H1 (cell line): Measurements from ENCODE around the gene KRIT1. TPM values are rescaled to one million over a fixed set of nuclear protein-coding genes. Genes with fewer than 3 reads are reported as not detected.

Experiments
- CTCF ChIA-PET: fragments of 300-600 bp; sonication (Branson Sonifier 250); formaldehyde crosslinking; loops from one replicate; lab custom pipeline; 2021; ENCODE audit not compliant: partially characterized antibody; lab: Charles Lee
- POLR2A ChIA-PET: fragments of 300-600 bp; sonication (Branson Sonifier 250); formaldehyde crosslinking; loops from one replicate; lab custom pipeline; 2021; ENCODE audit warnings: inconsistent platforms; ENCODE audit not compliant: partially characterized antibody; lab: Charles Lee
- DNase-seq, 2 experiments: peaks; one replicate each; pipeline versions ENCODE4 v3.0.0 to v3.0.0-alpha.2; 2010 to 2022; ENCODE audit warnings: low spot score in 2 of 2, low read depth in 1 of 2, mixed read lengths in 1 of 2
- FAIRE-seq: peaks from 2 replicates; lab custom pipeline; 2011; peaks lifted over from hg19 to GRCh38; lab: Jason Lieb, UNC
- H2AFZ ChIP-seq: 2 replicates; pipeline ENCODE4 v1.8.1; 2012; ENCODE audit warnings: low read length, inconsistent platforms
- H2AK5ac ChIP-seq: 2 replicates; pipeline ENCODE4 v1.6.1; 2013; ENCODE audit warnings: low read depth, low read length
- H2BK120ac ChIP-seq: replicated peaks from 2 replicates; pipeline ENCODE3; 2013; ENCODE audit warnings: low read depth, low read length, inconsistent platforms
- H2BK12ac ChIP-seq: 2 replicates; pipeline ENCODE4 v1.6.1; 2013; ENCODE audit warnings: low read depth, low read length
- H2BK15ac ChIP-seq: 2 replicates; pipeline ENCODE4 v1.6.1; 2013; ENCODE audit warnings: low read length
- H2BK20ac ChIP-seq: 2 replicates; pipeline ENCODE4 v1.6.1; 2013; ENCODE audit warnings: low read length
- H2BK5ac ChIP-seq: 2 replicates; pipeline ENCODE4 v1.6.1; 2013; ENCODE audit warnings: low read depth, low read length
- H3K14ac ChIP-seq: 2 replicates; pipeline ENCODE4 v1.6.1; 2013; ENCODE audit warnings: inconsistent platforms; ENCODE audit not compliant: insufficient read length
- H3K18ac ChIP-seq: 2 replicates; pipeline ENCODE4 v1.6.1; 2013; ENCODE audit warnings: low read length; ENCODE audit errors: extremely low read depth
- H3K23ac ChIP-seq: 2 replicates; pipeline ENCODE4 v1.6.1; 2013; ENCODE audit warnings: inconsistent platforms; ENCODE audit not compliant: insufficient read length
- H3K23me2 ChIP-seq: 2 replicates; pipeline ENCODE4 v1.6.1; 2013; ENCODE audit warnings: low read depth, low read length
- H3K27ac ChIP-seq: 2 replicates; pipeline ENCODE4 v1.6.1; 2011; ENCODE audit warnings: low read depth, low read length, inconsistent platforms
- H3K27me3 ChIP-seq, 4 experiments: replicated peaks in 1 of 4; 1 replicate in 1 of 4; 2 replicates in 3 of 4; pipeline versions ENCODE4 v1.6.1 to v1.8.1; 2011 to 2013; ENCODE audit warnings: low read length in 3 of 4, mild to moderate bottlenecking in 3 of 4, inconsistent platforms in 2 of 4, mixed read lengths in 2 of 4, moderate library complexity in 1 of 4; ENCODE audit not compliant: control insufficient read depth in 3 of 4, insufficient read depth in 3 of 4; ENCODE audit errors: extremely low read depth in 1 of 4
- H3K36me3 ChIP-seq, 4 experiments: 2 replicates each; pipeline versions ENCODE4 v1.6.1 to v1.8.1; 2011 to 2013; ENCODE audit warnings: mild to moderate bottlenecking in 4 of 4, low read length in 3 of 4, moderate library complexity in 2 of 4, control low read depth in 1 of 4, inconsistent platforms in 1 of 4; ENCODE audit not compliant: insufficient read depth in 4 of 4, control insufficient read depth in 2 of 4
- H3K4ac ChIP-seq: replicated peaks from 2 replicates; pipeline ENCODE3; 2013; ENCODE audit warnings: low read length, low read depth, mixed read lengths, inconsistent platforms; ENCODE audit not compliant: insufficient read length
- H3K4me1 ChIP-seq, 4 experiments: replicated peaks in 1 of 4; 1 replicate in 1 of 4; 2 replicates in 3 of 4; pipeline versions ENCODE4 v1.6.1 to v1.8.1; 2011 to 2013; ENCODE audit warnings: low read length in 3 of 4, inconsistent platforms in 2 of 4, mixed read lengths in 1 of 4; ENCODE audit not compliant: insufficient read depth in 4 of 4, control insufficient read depth in 3 of 4
- H3K4me2 ChIP-seq, 2 experiments: 2 replicates each; pipeline versions ENCODE4 v1.6.1 to v1.8.1; 2011 to 2013; ENCODE audit warnings: low read depth in 2 of 2, low read length in 2 of 2, control low read depth in 1 of 2, inconsistent platforms in 1 of 2, mild to moderate bottlenecking in 1 of 2; ENCODE audit not compliant: insufficient read depth in 1 of 2
- H3K4me3 ChIP-seq, 4 experiments: fragments of 200-600, 300-600 bp in 1 of 4; sonication (generic), shearing (Covaris generic), sonication (Bioruptor Twin) in 1 of 4; 2 replicates each; pipeline versions ENCODE4 v1.5.1 to v1.8.1; 2011 to 2016; ENCODE audit warnings: low read length in 4 of 4, low read depth in 3 of 4, control low read depth in 2 of 4, inconsistent platforms in 2 of 4, mild to moderate bottlenecking in 2 of 4, mixed read lengths in 1 of 4, moderate library complexity in 1 of 4; ENCODE audit not compliant: insufficient read depth in 2 of 4; ENCODE audit errors: extremely low read depth in 1 of 4
- H3K56ac ChIP-seq: replicated peaks from 2 replicates; pipeline ENCODE3; 2013; ENCODE audit warnings: low read depth, mild to moderate bottlenecking, mixed read lengths, low read length, inconsistent platforms; ENCODE audit not compliant: insufficient read length
- H3K79me1 ChIP-seq: 2 replicates; pipeline ENCODE4 v1.6.1; 2013; ENCODE audit warnings: low read depth, low read length, control low read depth
- H3K79me2 ChIP-seq, 2 experiments: 2 replicates each; pipeline versions ENCODE4 v1.6.1 to v1.8.1; 2012 to 2013; ENCODE audit warnings: low read length in 2 of 2, mild to moderate bottlenecking in 2 of 2, inconsistent platforms in 1 of 2; ENCODE audit not compliant: insufficient read depth in 2 of 2, control insufficient read depth in 1 of 2
- H3K9ac ChIP-seq, 4 experiments: replicated peaks in 1 of 4; 1 replicate in 1 of 4; 2 replicates in 3 of 4; pipeline versions ENCODE4 v1.6.1 to v1.8.1; 2011 to 2013; ENCODE audit warnings: low read depth in 3 of 4, low read length in 3 of 4, control low read depth in 2 of 4, mild to moderate bottlenecking in 2 of 4, moderate library complexity in 2 of 4, inconsistent platforms in 1 of 4; ENCODE audit errors: extremely low read depth in 1 of 4
- H3K9me3 ChIP-seq, 2 experiments: 2 replicates each; pipeline versions ENCODE4 v1.6.1 to v1.8.1; 2012 to 2013; ENCODE audit warnings: mild to moderate bottlenecking in 2 of 2, moderate library complexity in 2 of 2, control low read depth in 1 of 2, inconsistent platforms in 1 of 2, low read depth in 1 of 2, low read length in 1 of 2, mixed read lengths in 1 of 2; ENCODE audit not compliant: insufficient read depth in 2 of 2
- H4K20me1 ChIP-seq, 2 experiments: replicated peaks in 1 of 2; 2 replicates each; pipeline versions ENCODE3 to v1.8.1; 2011 to 2013; ENCODE audit warnings: inconsistent platforms in 2 of 2, low read length in 2 of 2, mild to moderate bottlenecking in 1 of 2; ENCODE audit not compliant: insufficient read depth in 2 of 2, control insufficient read depth in 1 of 2
- H4K5ac ChIP-seq: 2 replicates; pipeline ENCODE4 v1.6.1; 2013; ENCODE audit warnings: low read length, low read depth, mixed read lengths, inconsistent platforms; ENCODE audit not compliant: insufficient read length
- H4K8ac ChIP-seq: 2 replicates; pipeline ENCODE4 v1.8.0; 2013; ENCODE audit warnings: mild to moderate bottlenecking, moderate library complexity, low read length, inconsistent platforms; ENCODE audit not compliant: insufficient read depth; ENCODE audit errors: extremely low read depth
- H4K91ac ChIP-seq: replicated peaks from 2 replicates; pipeline ENCODE3; 2013; ENCODE audit warnings: low read length, mixed read lengths, inconsistent platforms; ENCODE audit not compliant: insufficient read length
- POLR2AphosphoS5 ChIP-seq: IDR thresholded peaks from 2 replicates; pipeline ENCODE4 v1.6.1; 2011; ENCODE audit warnings: low read depth, low read length
- SIX5 ChIP-seq: IDR thresholded peaks from 2 replicates; pipeline ENCODE4 v1.6.1; 2011; ENCODE audit warnings: mild to moderate bottlenecking, low read depth, low read length
- WGBS, 2 experiments: shearing (Covaris generic) in 1 of 2; methylation state at CpG; one replicate each; pipeline versions ENCODE4 v1.1.6 to v1.1.7; 2013 to 2015; ENCODE audit warnings: low lambda C conversion rate in 2 of 2, mixed read lengths in 2 of 2, inconsistent platforms in 1 of 2, low coverage in 1 of 2, missing lambda C conversion rate in 1 of 2; ENCODE audit not compliant: insufficient replicate concordance in 2 of 2, insufficient coverage in 1 of 2, insufficient read length in 1 of 2; ENCODE audit errors: extremely low coverage in 1 of 2, missing lambda C conversion rate in 1 of 2; 5-methylcytosine and 5-hydroxymethylcytosine counted together
- polyA plus RNA-seq, 7 experiments: library from polyadenylated mRNA; depleted of rRNA in 3 of 7; stranded (reverse) in 5 of 7; unstranded in 2 of 7; fragments of >200 nt in 5 of 7; fragments of 200-250 nt in 2 of 7; gene quantifications; 1 replicate in 5 of 7; 2 replicates in 1 of 7; 4 replicates in 1 of 7; pipeline versions ENCODE4 v1.2.1 to v1.2.3, GENCODE V29; 2011 to 2013; ENCODE audit warnings: missing spikeins in 2 of 7, mixed read lengths in 2 of 7
- total RNA-seq: library from RNA; stranded (reverse); fragmentation: NEBNext Ultra II Directional; extraction: Animal tissue kit (Norgen Biotek cat#: 25700); gene quantifications from 2 replicates; pipeline ENCODE4 v1.2.1, GENCODE V29; 2021

KRIT1 gene
- total and polyA plus RNA-seq, 2 of the 8 experiments (the other 6 are each of a cell fraction or from before 2014, with no cell fraction given), result 14.3 to 28.8 TPM

- H3K18ac ChIP-seq, result no peak overlapping the region
- no peak overlapping the region for H3K56ac ChIP-seq
- no peaks in the 10 kb centered on the region for H3K23me2 ChIP-seq
- H3K4me1 ChIP-seq, result no peaks in the 10 kb centered on the region
- no peak overlapping the region for H4K5ac ChIP-seq
- TF ChIP-seq SIX5 (no peak), POLR2AphosphoS5 (no peak)
- TF ChIP-seq, all 59 proteins: peak for 0
- H3K79me2 ChIP-seq, result peaks cover 6 to 94% of the 10 kb centered on the region in 2 experiments
- CTCF ChIA-PET, result interaction anchor here (0.6 kb wide), 1 partner anchor 66 kb away, joined by 4 read pairs; no protein-coding TSS in a partner anchor
- H3K4me3 ChIP-seq, result no peak overlapping the region
- H3K4me2 ChIP-seq, result no peak overlapping the region
- H2BK5ac ChIP-seq, result no peak overlapping the region
- FAIRE-seq (no peak), DNase-seq (no peak)
- H3K27me3 ChIP-seq, result no peaks in the 10 kb centered on the region
- no peak overlapping the region for H2BK20ac ChIP-seq
- H4K8ac ChIP-seq, result no peak overlapping the region
- no peak overlapping the region for H3K27ac ChIP-seq
- no peak overlapping the region for H2AFZ ChIP-seq
- H2AK5ac ChIP-seq, result no peak overlapping the region
- H4K20me1 ChIP-seq, result peaks cover 0 to 5% of the 10 kb centered on the region in 2 experiments
- POLR2A ChIA-PET, result no interaction called here
- no peak overlapping the region for H3K4ac ChIP-seq
- peaks cover 0 to 2% (median 0%) of the 10 kb centered on the region in 4 experiments; a peak in 1 of 8 replicates for H3K36me3 ChIP-seq
- H3K23ac ChIP-seq, result no peak overlapping the region
- H3K9ac ChIP-seq, result no peak overlapping the region
- H3K14ac ChIP-seq, result no peak overlapping the region
- H2BK12ac ChIP-seq, result no peak overlapping the region
- H3K9me3 ChIP-seq, result peaks cover 2 to 3% of the 10 kb centered on the region in 2 experiments; a peak in 1 of 4 replicates
- peaks cover 3% of the 10 kb centered on the region for H3K79me1 ChIP-seq
- 95% methylated on average over 1 of the region's 1 CpG; no CpG with 5 or more reads in 1 of the 2 experiments for WGBS, 2 experiments
- no peak overlapping the region for H2BK120ac ChIP-seq
- H4K91ac ChIP-seq, result no peak overlapping the region
- H2BK15ac ChIP-seq, result no peak overlapping the region
Observed at GRCh38 chr7:92253251-92253650, 7.5 kb upstream of the KRIT1 start.
